ENCODE results near the gene ROBO2.

Gene ROBO2

GRCh38 chr3:77190374-77190773, 150.5 kb downstream of the ROBO2 start:
- no peak for DNase-seq (ENCODE audit: low spot score)

DNA sequence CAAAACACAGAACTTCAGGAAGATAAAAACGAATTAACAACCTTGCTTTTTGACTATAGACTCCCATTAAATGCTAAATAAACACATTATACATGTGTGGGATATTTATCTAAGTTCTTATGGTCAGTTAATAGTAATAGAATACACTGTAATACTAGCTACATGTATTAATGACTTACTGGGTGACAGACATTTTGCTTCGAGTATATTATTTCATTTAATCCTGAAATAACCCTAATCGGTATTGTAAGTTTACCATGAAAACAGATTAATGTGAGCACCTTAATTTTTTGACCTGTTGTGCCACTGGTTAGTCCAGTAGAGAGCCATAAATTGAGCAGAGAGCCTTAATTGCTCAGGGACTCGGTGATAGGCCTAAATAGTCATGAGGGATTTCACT, 151.1 kb downstream of the ROBO2 start:
- no peak for DNase-seq (ENCODE audit: low spot score)

DNA sequence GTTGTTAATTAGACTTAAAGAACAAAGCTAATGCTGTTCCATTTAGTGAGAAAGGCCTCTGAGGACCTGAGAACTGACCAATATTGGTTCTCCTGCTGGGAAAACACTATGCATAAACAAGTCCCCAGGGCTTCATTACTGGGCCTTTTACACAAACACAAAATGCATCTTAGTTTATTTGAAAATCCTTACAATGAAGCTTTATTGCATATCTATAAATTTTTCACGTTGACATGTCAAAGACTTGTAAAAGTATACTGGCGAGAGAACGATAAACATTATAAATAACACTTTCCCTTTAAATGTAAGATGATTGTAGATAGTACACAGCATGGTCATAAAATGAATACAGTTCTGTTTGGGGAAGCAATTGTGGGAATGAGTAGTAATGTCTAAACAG, 151.7 kb downstream of the ROBO2 start:
- no peak for DNase-seq (ENCODE audit: low spot score)

GRCh38 chr3:77195766-77196545, 156.1 kb downstream of the ROBO2 start:
- DNase-seq (ENCODE audit: low spot score): no peak

DNA sequence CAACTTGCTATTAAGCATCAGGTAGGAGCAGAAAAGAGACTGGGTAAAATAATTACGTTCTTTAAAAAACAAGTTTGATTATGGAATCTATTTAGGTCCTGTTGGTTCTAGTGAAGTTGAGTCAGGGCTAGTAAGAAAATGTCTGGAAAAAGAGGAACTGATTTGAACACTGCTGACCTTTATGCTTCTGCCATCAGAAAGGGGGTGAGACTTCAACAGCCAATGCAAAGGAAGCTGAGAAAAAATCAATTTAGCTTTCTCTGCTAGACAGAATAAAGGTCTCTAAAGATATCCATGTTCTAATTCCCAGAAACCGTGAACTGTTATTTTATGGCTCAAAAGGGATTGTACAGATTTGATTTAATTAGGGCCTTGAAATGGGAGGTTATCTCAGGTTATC, 157.5 kb downstream of the ROBO2 start:
- no peak for DNase-seq (ENCODE audit: low spot score)

GRCh38 chr3:77203851-77204250, 164.0 kb downstream of the ROBO2 start:
- DNase-seq (ENCODE audit: low spot score): no peak

DNA sequence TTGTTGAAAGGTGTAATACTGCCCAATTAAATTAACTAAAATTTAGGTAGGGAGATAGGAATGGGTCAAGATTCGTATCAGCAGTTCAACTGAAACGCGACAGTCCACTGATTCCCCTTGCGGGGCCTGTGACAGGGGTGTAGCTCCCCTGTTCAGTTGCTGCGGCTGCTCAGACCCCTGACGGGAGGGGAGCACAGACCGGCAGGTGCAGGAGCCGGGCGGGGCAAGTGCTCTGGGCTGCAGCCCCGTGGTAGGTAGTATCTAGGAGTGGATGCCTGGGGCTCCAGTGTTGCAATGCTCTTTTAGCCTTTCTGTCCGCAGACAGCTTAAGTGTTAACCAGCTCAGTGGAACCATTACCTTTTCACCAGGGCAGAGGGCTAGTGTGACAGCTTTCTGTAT, 164.9 kb downstream of the ROBO2 start:
- no peak for DNase-seq (ENCODE audit: low spot score)

DNA sequence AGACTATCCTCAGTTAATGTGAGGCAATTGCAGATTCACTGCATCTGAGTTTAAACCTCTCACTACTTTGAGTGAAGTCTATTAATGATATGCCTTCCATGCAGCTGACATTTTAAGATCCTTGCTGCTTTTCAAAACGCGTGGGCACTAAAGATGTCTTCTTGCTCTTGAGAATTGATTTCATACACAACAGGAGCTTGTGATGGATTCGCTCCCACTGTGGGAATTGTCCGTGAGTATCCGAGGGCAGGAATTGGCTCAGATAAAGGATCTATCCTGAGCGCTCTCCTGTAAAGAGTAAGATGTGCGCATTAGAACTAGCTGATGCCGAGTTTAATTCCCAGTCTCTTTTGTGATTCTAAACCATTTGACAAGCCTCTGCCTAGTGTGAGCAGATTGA, 167.9 kb downstream of the ROBO2 start:
- DNase-seq (ENCODE audit: low spot score): no peak

GRCh38 chr3:77222701-77223100, 182.8 kb downstream of the ROBO2 start:
- no peak for DNase-seq (ENCODE audit: low spot score)

DNA sequence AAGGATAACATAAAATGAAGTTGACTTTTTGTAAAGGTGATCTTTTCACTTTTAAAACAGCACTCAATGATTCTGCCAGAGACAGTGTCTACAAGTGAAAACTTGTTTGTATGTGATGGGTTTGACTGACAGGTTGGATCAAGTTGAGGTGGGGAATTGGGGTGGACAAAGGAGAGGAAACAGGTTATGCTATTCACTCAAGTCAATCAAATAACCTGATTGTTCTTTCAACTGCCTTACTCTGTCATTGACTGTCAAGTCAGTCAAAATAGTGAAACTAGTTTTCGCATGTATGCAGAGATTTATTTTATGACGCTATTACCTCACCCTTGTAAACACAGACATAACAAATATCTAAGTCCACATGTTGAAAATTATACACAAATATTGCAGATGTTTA, 187.7 kb downstream of the ROBO2 start:
- DNase-seq (ENCODE audit: low spot score): no peak

GRCh38 chr3:77232557-77232956, 192.7 kb downstream of the ROBO2 start:
- DNase-seq (ENCODE audit: low spot score): no peak

DNA sequence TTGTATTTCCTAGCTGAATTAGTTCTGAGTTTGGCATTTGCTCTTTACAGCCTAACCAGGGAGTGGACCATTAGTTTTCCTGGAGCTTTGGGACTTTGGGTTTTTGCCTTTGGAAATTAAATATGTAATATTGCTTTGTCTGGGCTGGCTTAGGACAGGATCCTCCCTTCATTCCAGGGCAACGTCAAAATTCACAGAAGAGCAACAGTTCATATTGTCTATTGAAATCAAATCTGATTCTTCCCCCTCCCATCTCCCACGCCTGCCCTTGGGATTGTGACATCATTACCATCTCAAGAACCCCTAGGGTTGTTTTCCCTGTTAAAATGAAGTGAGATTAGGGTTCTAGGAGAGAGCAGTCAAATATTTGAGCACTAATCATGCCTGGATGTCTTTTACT, 194.1 kb downstream of the ROBO2 start:
- DNase-seq (ENCODE audit: low spot score): no peak

GRCh38 chr3:77236118-77236517, 196.2 kb downstream of the ROBO2 start:
- DNase-seq (ENCODE audit: low spot score): no peak

GRCh38 chr3:77240072-77240650, 200.3 kb downstream of the ROBO2 start:
- no peak for DNase-seq (ENCODE audit: low spot score)

GRCh38 chr3:77242371-77242770, 202.5 kb downstream of the ROBO2 start:
- DNase-seq (ENCODE audit: low spot score): no peak

DNA sequence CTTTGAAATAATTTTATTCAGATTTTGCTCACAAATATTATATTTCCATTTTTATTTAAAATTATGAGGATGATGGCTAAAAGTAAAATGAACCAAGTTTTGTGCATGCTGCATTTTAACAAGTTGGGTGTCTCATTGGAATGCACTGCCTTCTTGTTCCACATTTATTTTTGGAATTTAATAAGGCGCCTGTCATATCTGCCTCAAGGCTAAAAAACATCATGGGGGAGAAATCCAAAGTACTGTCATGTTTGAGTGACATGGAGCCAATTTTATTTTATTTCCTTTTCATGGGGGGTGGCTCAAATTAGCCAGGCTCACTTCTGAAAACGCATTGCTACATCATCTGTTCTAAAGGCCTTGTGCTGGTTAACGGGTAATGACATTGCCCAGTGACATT, 205.1 kb downstream of the ROBO2 start:
- no peak for DNase-seq (ENCODE audit: low spot score)

DNA sequence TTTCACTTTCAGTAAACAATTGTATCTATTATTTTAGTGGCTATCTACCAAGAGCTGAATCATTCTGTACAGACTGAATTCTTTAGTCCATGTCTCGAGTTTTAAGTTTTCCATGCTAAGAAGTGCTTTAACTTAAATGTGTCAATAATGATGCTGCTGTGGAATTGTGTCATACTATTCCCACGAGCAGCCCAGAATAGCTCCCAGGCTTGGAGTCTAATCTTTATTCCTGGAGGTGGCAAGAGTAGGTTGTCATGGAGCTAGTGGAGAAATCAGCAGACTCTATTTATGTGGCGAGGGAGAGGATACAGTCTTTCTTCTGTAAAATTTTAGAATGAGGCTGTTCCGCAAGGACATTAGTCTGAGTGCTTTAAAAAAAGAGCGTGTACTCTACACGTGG, 207.2 kb downstream of the ROBO2 start:
- DNase-seq (ENCODE audit: low spot score): no peak

GRCh38 chr3:77247817-77248216, 207.9 kb downstream of the ROBO2 start:
- DNase-seq (ENCODE audit: low spot score): no peak

- no peak for DNase-seq (ENCODE audit: low spot score)
Measured at GRCh38 chr3:77248420-77248819, 208.5 kb downstream of the ROBO2 start.

- no peak for DNase-seq (ENCODE audit: low spot score)
Measured at GRCh38 chr3:77251136-77251535, 211.2 kb downstream of the ROBO2 start.

GRCh38 chr3:77254967-77255831, 215.3 kb downstream of the ROBO2 start:
- DNase-seq (ENCODE audit: low spot score): peak; percentile 54

GRCh38 chr3:77256584-77257503, 216.9 kb downstream of the ROBO2 start:
- DNase-seq (ENCODE audit: low spot score): no peak

All from kidney capillary endothelial cell (primary cell).